GM19193 (cell line): ENCODE data around the gene MET.

ENCODE experiments used
- POLR2A ChIP-seq: IDR thresholded peaks from 4 replicates; pipeline ENCODE4 v1.6.1; 2011; ENCODE audit not compliant: insufficient read depth, insufficient read length; ENCODE audit errors: extremely low read depth

MET gene

DNA sequence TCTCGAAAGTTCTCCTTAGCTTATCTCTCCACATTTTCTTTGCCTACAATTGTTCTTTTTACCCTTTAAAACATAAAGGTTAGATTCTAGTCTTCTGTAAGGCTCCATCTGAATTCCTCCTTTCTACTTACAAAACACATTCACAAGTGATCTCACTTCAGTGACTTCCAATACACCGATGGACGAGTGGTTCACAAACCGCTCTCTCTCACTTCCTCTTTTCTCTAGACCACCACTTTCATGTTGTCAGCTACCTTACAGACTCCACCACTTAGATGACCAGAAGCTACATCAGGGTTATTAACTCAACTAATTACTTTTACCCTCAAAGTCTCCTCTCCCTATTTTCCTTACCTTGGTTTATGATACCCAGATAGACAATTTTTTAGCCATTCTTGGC lies 11.8 kb downstream of the MET start:
- no peak for TF ChIP-seq POLR2A

DNA sequence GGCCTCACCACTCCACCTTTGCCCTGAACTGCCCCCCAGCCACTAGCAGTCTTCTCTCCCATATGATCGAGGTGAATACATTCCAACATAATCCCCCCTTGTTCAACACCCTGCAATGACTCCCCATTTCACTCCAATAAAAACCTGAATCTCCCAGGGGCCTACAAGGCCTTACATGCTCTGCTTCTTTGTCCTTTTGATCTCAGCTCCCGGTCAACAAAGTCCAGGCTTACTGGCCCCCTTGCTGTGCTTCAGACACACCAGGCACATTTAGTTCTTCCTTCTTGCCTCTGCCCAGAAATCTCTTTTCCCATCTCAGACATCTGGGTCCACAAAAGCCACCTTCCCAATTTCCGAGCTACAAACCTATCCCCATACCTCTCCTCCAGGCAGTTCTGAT lies 14.0 kb downstream of the MET start:
- no peak for TF ChIP-seq POLR2A

DNA sequence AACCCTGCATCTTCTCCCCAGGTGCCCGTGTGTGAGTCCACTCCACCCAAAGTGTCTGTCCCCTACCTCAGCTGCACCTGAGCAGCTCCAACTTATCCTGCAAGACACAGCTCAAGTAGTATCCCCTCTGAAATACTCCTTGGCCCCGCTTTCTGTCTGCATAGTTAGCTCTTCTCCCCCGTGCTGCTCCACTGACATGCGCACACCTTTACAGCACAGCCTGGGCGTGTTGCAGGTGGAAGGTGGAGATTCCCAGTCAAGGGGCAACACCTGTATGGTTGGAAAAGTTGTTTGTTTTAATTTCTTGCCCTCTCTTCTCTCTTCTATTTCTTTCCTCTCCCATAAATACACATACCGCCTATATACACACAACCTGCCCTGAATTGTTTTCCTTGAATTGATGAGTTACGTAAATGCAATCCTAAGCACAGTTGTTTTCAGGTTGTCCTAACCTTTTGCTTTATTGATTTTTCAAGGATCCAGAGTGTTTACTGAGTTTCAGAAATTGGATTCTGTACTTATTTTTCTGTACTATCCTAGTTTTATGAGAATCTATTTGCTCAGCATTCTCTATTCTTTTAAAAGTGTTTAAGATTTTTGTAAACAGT lies 14.9 kb downstream of the MET start:
- TF ChIP-seq POLR2A, result no peak

DNA sequence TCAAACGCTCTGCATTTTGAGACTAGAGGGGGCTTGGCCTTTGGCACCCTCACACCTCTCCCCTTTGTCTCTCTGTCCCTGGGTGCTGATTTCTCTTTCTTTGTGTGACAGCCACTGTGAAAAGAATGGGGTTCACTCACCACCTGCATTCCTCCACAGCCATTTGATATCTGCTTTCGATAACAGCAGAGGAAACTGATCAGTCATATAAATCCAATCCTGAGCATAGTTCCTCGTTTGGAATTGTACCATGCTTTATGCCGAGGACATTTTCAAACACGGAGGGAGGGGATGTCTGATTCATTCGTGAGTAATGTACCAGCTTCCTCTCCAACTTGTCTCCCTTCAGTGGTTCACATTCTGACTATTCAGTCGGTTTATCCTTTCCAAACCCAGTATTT lies 15.8 kb downstream of the MET start:
- TF ChIP-seq POLR2A, result no peak

DNA sequence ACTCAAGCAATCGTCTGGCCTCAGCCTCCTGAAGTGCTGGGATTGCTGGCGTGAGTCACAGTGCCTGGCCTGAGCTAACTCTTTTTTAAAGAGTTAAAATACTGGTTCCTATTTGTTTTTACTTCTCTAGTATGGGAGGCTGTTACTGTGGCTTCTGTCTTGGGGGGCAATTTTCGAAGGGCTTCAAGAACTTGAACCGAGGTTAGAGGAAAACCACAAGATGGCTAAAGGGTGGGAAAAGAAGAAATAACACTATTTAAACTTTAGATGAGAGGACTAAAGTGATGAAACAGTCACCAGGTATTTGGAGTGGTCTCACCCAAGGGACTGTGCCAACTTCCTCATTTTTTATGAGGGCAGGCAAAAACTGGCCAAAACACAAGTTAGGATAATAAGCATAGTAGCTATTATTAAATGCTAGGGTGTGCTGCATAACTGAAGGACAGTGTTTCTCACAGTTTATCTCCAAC lies 17.8 kb downstream of the MET start:
- TF ChIP-seq POLR2A, result no peak

DNA sequence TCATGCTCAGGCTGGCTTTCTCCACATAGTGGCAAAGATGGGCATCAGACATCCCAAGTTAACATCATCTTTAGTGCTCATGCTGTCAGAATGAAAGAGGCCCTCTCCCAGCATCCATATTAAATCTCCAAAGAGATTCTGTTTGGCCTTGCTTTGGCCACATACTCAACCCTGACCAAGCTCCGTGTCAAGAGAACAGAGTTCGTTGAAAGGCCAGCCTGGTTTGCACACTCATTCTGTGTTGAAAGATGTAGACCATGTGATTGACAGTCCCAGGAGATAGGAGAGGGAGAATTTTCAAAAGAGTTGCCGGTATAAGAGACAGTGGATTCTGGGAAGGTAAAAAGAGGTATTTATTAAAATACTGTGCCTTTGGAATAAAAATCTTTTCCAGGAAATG lies 19.7 kb downstream of the MET start:
- no peak for TF ChIP-seq POLR2A

DNA sequence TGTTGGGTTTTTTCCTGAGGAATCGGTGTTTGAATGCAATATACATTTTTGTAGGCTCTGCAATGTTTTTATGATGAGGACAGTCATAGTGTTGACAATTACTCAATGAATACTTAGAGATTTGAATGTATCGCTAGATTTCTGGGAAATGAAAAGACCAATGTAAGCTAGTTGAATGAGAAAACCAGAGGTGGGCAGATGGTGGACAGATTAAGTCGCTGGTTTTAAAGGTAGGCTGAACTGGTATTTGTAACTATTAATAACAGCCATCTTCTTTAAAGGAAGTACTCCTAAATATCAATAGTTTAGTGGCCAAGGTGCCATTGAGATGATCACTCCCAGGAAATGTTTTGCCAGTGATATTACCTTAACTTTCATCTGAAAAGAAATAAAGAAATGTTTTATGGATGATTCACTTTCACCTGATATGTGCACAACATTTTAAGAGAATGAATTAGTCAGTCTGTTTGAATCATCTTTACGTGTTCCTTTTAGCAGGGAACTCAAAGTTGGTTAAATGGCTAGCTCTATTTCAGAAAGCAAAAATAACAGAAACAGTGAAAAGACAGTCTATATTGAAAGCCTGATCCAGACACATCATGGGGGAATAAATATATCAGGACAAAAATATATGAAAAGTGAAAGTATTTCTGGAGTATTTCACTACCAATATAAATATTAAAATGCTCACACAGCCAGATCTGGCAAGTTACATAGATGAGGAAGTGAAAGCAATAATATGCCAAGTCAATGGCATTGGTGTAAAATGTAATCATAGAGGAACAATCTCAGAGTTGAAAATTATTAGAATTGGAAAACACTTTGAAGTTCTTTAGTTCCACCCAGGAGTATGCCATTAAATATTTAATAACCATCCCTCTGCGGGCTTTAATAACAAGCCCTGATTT lies 20.7 kb downstream of the MET start:
- TF ChIP-seq POLR2A, result no peak

DNA sequence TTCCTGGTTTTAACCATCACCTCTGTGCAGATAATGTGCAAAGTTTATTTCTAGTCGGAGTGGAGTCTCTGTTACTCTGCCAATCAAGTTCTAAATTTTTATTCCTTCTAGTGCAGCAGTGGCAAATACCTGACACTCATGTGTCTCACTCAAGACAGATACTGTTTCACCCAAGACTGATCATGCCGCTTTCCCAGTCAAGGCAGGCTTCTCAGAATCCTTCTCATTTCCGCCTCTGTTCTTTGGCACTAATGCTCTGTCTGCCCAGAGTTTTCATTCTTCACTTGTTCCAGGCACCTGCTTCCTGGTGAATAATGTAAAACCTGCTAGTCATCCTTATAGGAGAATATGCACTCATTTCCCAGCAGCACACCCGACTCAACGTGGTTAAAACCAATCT lies 24.7 kb downstream of the MET start:
- no peak for TF ChIP-seq POLR2A

DNA sequence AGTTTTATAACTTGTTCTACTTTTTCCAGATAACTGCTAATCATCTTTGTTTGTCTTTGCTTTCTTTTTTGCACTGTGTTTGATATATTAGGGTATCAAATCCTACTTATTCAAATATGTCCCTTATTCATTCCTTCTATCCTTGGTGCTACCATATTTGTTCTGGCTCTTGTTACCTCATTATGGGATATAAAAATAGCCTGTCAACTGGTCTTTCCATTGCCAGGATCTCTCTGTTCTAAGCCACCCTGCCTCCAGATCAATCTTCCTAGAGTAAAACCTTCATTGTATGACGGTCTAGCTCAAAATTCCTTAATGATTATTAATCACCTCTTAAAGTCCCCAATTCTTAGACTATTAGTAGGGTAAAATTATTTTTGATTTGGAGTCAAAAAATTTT lies 25.2 kb downstream of the MET start:
- TF ChIP-seq POLR2A, result no peak

DNA sequence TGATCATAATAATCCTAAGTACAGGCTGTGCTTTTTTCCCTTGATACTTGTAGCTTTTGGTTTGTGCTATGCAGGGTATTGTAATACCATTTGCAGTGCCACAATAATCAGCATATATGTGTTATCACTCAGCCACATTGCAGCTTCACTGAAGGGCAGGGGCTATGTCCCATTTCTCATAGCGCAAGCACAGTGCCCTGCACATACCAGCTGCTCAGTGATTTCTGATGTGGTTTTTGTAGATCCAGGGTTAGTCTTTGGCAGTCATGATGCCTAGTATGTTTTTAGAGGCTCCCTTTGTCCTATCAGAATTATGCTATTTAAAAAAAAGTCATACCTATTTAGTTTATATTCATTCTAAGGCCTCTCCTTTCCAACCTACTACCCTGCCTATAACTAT lies 25.8 kb downstream of the MET start:
- TF ChIP-seq POLR2A, result no peak

DNA sequence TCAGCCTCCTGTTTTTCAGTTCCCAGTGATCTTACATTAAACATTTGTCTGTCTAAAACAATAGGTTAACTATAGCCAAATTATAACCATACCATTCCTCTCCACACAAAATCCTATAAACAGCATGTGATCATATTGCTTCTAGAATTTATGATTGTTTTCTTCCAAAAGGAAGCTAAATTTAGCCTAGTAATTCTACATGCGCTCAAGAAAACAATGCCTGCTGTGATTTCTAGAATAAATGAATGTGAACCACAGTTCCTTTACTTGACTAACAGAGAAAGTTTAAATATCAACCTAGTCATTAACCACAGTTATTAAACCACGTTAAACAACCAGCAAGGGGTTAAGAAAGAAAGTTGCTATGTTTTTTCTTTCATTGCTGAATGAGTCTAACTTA lies 26.4 kb downstream of the MET start:
- TF ChIP-seq POLR2A, result no peak

DNA sequence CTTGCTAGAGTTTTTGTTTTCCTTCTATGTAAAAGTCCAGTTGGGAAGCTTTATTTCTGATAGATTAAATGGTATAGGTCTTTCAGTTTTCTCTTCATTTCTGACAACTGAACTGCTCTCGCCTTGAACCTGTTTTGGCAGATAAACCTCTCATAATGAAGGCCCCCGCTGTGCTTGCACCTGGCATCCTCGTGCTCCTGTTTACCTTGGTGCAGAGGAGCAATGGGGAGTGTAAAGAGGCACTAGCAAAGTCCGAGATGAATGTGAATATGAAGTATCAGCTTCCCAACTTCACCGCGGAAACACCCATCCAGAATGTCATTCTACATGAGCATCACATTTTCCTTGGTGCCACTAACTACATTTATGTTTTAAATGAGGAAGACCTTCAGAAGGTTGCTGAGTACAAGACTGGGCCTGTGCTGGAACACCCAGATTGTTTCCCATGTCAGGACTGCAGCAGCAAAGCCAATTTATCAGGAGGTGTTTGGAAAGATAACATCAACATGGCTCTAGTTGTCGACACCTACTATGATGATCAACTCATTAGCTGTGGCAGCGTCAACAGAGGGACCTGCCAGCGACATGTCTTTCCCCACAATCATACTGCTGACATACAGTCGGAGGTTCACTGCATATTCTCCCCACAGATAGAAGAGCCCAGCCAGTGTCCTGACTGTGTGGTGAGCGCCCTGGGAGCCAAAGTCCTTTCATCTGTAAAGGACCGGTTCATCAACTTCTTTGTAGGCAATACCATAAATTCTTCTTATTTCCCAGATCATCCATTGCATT lies 27.1 kb downstream of the MET start:
- TF ChIP-seq POLR2A, result no peak

DNA sequence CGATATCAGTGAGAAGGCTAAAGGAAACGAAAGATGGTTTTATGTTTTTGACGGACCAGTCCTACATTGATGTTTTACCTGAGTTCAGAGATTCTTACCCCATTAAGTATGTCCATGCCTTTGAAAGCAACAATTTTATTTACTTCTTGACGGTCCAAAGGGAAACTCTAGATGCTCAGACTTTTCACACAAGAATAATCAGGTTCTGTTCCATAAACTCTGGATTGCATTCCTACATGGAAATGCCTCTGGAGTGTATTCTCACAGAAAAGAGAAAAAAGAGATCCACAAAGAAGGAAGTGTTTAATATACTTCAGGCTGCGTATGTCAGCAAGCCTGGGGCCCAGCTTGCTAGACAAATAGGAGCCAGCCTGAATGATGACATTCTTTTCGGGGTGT lies 27.7 kb downstream of the MET start:
- TF ChIP-seq POLR2A, result no peak

DNA sequence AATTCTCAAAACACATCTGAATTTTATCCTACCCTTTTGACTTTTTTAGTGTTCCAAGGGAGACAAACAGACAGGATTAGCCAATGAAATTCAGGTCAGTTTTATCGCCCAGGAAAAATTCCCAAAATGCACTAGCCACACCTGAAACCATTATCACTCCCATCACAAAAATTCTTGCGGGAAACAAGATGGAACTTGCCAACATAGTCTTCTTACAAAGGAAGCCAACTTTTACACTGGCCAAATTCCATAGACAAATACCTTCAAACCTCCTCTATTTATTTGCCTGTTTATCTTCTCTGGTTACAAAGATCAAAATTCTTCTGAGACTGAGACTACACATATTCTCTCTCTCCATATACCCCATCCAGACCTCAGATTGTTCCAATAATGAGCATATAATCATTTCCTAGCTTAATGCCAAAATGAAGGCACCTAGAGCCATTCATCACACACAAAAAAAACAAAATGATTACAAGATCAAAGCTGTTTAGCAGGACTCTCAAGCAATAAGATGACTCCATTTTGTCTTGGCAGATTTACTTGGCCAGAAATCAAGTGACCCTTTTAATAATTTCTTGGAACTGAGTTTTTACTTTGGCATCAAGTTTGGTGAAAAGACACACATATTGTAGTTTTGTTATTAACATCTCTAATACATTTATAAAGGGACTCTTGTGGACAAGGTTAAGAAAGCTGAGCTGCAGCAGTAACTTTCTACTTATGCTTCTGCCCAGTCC lies 30.2 kb downstream of the MET start:
- no peak for TF ChIP-seq POLR2A
